B cell (primary cell): ENCODE measurements around the gene AKAP14. TPM values are rescaled to one million over a fixed set of nuclear protein-coding genes. Genes with fewer than 3 reads are reported as not detected.

Source experiments
- ATAC-seq: fragments of 200-7000 bp; cut with Tn5 transposase; one replicate; pipeline ENCODE4 v1.10.0; 2021; ENCODE audit warnings: low read depth, mild to moderate bottlenecking, moderate number of reproducible peaks, moderate library complexity
- CTCF ChIA-PET: fragments of 350-600 bp; sonication (Branson Sonifier 250); formaldehyde crosslinking; loops from one replicate; lab custom pipeline; 2021; ENCODE audit warnings: antibody characterized with exemption, inconsistent platforms; lab: Charles Lee
- POLR2A ChIA-PET: fragments of 350-600 bp; sonication (Branson Sonifier 250); formaldehyde crosslinking; loops from one replicate; lab custom pipeline; 2021; ENCODE audit warnings: antibody characterized with exemption; lab: Charles Lee
- DNase-seq: peaks from one replicate; pipeline ENCODE4 v3.0.0; 2013
- H2AFZ ChIP-seq: 2 replicates; pipeline ENCODE4 v1.6.1; 2012; ENCODE audit warnings: mild to moderate bottlenecking, low read depth, low read length; ENCODE audit not compliant: insufficient read depth, poor library complexity, severe bottlenecking
- H3K27ac ChIP-seq, 2 donors: 1 replicate in 1 of 2; 2 replicates in 1 of 2; pipeline ENCODE4 v1.5.1; 2012 to 2013; ENCODE audit warnings: low read length in 2 of 2, mild to moderate bottlenecking in 2 of 2, moderate library complexity in 1 of 2
- H3K27me3 ChIP-seq, 4 experiments: fragments of 200-600 bp in 1 of 4; sonication (generic) in 1 of 4; replicated peaks in 1 of 4; 1 replicate in 2 of 4; 2 replicates in 2 of 4; pipeline versions ENCODE4 v1.6.1 to v1.7.0; 2013 to 2016; ENCODE audit warnings: low read length in 3 of 4, mild to moderate bottlenecking in 2 of 4, mixed read lengths in 1 of 4, moderate library complexity in 1 of 4; ENCODE audit not compliant: insufficient read depth in 4 of 4, control insufficient read depth in 3 of 4; ENCODE audit errors: control extremely low read depth in 1 of 4
- H3K36me3 ChIP-seq, 2 experiments: replicated peaks in 1 of 2; 1 replicate in 1 of 2; 2 replicates in 1 of 2; pipeline versions ENCODE4 v1.6.1 to v1.7.1; 2013; ENCODE audit warnings: low read length in 1 of 2; ENCODE audit not compliant: insufficient read depth in 2 of 2, control insufficient read depth in 1 of 2; ENCODE audit errors: control extremely low read depth in 1 of 2, extremely low read depth in 1 of 2
- H3K4me1 ChIP-seq, 2 donors: fragments of 200-600 bp in 1 of 2; sonication (generic) in 1 of 2; 1 replicate in 1 of 2; 2 replicates in 1 of 2; pipeline versions ENCODE4 v1.5.1 to v1.6.1; 2013 to 2017; ENCODE audit warnings: low read length in 2 of 2; ENCODE audit not compliant: control insufficient read depth in 2 of 2, insufficient read depth in 2 of 2
- H3K4me2 ChIP-seq: replicated peaks from 2 replicates; pipeline ENCODE3; 2012; ENCODE audit warnings: mild to moderate bottlenecking, low read depth, low read length; ENCODE audit not compliant: poor library complexity, severe bottlenecking
- H3K4me3 ChIP-seq, 5 experiments: fragments of 200-600 bp in 1 of 5; sonication (generic) in 1 of 5; 1 replicate in 3 of 5; 2 replicates in 2 of 5; pipeline versions ENCODE4 v1.5.1 to v1.7.0; 2011 to 2016; ENCODE audit warnings: low read length in 4 of 5, mild to moderate bottlenecking in 4 of 5, low read depth in 2 of 5, control low read depth in 1 of 5, moderate library complexity in 1 of 5; ENCODE audit not compliant: insufficient read depth in 1 of 5; ENCODE audit errors: control extremely low read depth in 1 of 5, extremely low read depth in 1 of 5
- H3K79me2 ChIP-seq: fragments of 200-600 bp; sonication (generic); one replicate; pipeline ENCODE4 v1.6.0; 2016; ENCODE audit warnings: low read length; ENCODE audit not compliant: control insufficient read depth, insufficient read depth
- H3K9ac ChIP-seq: fragments of 200-600 bp; sonication (generic); 2 replicates; pipeline ENCODE4 v1.6.1; 2017; ENCODE audit warnings: mild to moderate bottlenecking, low read length, moderate library complexity
- H3K9me3 ChIP-seq, 3 donors: one replicate each; pipeline versions ENCODE4 v1.6.1 to v1.7.1; 2013; ENCODE audit warnings: low read length in 2 of 3; ENCODE audit not compliant: control insufficient read depth in 2 of 3, insufficient read depth in 1 of 3; ENCODE audit errors: control extremely low read depth in 1 of 3
- H4K20me1 ChIP-seq: 2 replicates; pipeline ENCODE4 v1.6.0; 2012; ENCODE audit warnings: mild to moderate bottlenecking, low read length; ENCODE audit not compliant: insufficient read depth, control insufficient read depth, poor library complexity, severe bottlenecking
- H3K27ac Mint-ChIP-seq: one replicate; pipeline ENCODE4 v1.8.0; 2021; ENCODE audit warnings: mixed read lengths
- H3K27me3 Mint-ChIP-seq: one replicate; pipeline ENCODE4 v1.8.0; 2021; ENCODE audit warnings: mixed read lengths
- H3K4me1 Mint-ChIP-seq: one replicate; pipeline ENCODE4 v1.8.0; 2021; ENCODE audit warnings: mixed read lengths
- H3K4me3 Mint-ChIP-seq: one replicate; pipeline ENCODE4 v1.8.0; 2021; ENCODE audit warnings: mixed read lengths
- H3K9me3 Mint-ChIP-seq: one replicate; pipeline ENCODE4 v1.8.0; 2022; ENCODE audit warnings: mixed read lengths; ENCODE audit not compliant: insufficient read depth
- CTCF ChIP-seq: fragments of 200-600 bp; IDR thresholded peaks from one replicate; pipeline ENCODE4 v1.8.0; 2022; ENCODE audit warnings: antibody characterized with exemption, mild to moderate bottlenecking
- EZH2 ChIP-seq: IDR thresholded peaks from 2 replicates; pipeline ENCODE4 v1.6.1; 2012; ENCODE audit warnings: borderline replicate concordance, low read depth, mild to moderate bottlenecking, moderate library complexity, low read length; ENCODE audit not compliant: insufficient read depth, poor library complexity, severe bottlenecking
- WGBS: methylation state at CpG from one replicate; pipeline ENCODE4 v1.1.5; 2013; ENCODE audit warnings: missing lambda C conversion rate; ENCODE audit not compliant: insufficient coverage; 5-methylcytosine and 5-hydroxymethylcytosine counted together
- intact Hi-C: fragments of 100-400 bp; cut with micrococcal nuclease; formaldehyde crosslinking; loops from one replicate; pipeline ENCODE4 v1.10.0; 2022
- polyA plus RNA-seq: library from polyadenylated mRNA; depleted of rRNA; stranded (reverse); fragments of >200 nt; gene quantifications from 2 replicates; pipeline ENCODE4 v1.2.3, GENCODE V29; 2012
- total RNA-seq, 2 donors: library from RNA; stranded (reverse); fragments of 120-200 nt in 1 of 2; gene quantifications; 1 replicate in 1 of 2; 2 replicates in 1 of 2; pipeline versions ENCODE4 v1.2.3 to v1.2.4, GENCODE V29; 2013 to 2022

Gene AKAP14
- total and polyA plus RNA-seq, 2 donors (not counting 1 experiment from before 2014, with no cell fraction given) = not detected

- no peaks in the 10 kb centered on the region for H3K9me3 Mint-ChIP-seq
- ChIA-PET POLR2A (interaction anchor here (0.6 to 1.6 kb wide), 3 partner anchors 18 to 233 kb away, joined by 3 to 12 read pairs (median 10); partner anchors contain the start of genes NDUFA1, RNF113A and RPL39), CTCF (interaction anchor here (0.9 to 1.3 kb wide), 2 partner anchors 17 to 61 kb away, joined by 4 to 6 read pairs; partner anchors contain the start of gene RPL39)
- Histone ChIP-seq H2AFZ (peak within 1 kb of the TSS; percentile 72), H3K36me3 (peaks cover 2% of the 10 kb centered on the region in 2 experiments), H3K27me3 (no peaks in the 10 kb centered on the region), H3K4me2 (peak within 1 kb of the TSS; percentile 81), H3K4me3 (peak within 1 kb of the TSS; percentile 69 to 93 (median 84)), H3K79me2 (peaks cover 9% of the 10 kb centered on the region), H3K9ac (peak within 1 kb of the TSS; percentile 87), H3K4me1 (peaks cover 0 to 11% of the 10 kb centered on the region in 2 donors), H3K9me3 (no peaks in the 10 kb centered on the region), H4K20me1 (no peaks in the 10 kb centered on the region), H3K27ac (peak within 1 kb of the TSS; percentile 92 to 93)
- TF ChIP-seq CTCF = no peak
- no peak for TF ChIP-seq EZH2
- H3K4me1 Mint-ChIP-seq = peaks cover 15% of the 10 kb centered on the region
- intact Hi-C loops = loop anchor here (1.0 to 5.0 kb wide), 4 partner anchors 19 to 61 kb away; partner anchors contain the start of genes NDUFA1, RNF113A and RPL39
- H3K27ac Mint-ChIP-seq = peak within 1 kb of the TSS; percentile 97
- H3K4me3 Mint-ChIP-seq = peak within 1 kb of the TSS; percentile 98
- H3K27me3 Mint-ChIP-seq = no peaks in the 10 kb centered on the region
- WGBS = 0% methylated on average over 43 of the region's 54 CpGs
- ATAC-seq (peak; percentile 96), DNase-seq (peak; percentile 95)
Observed at GRCh38 chrX:119852382-119853353, 43.0 kb upstream of the AKAP14 start, which contains the start of gene UPF3B. Gene UPF3B, minus strand, starts transcription at chrX:119852963. Its CDS starts 35 bp downstream, at chrX:119852928.
